ENCODE measurements around the gene APBA2.

Gene APBA2

GRCh38 chr15:28929200-28929599, 43.4 kb downstream of the APBA2 start:
- TF ChIP-seq CTCF (IDR thresholded peaks at IDR 0.05; ENCODE audit: low read length): no peak
- TF ChIP-seq EZH2 (optimal IDR thresholded peaks at IDR 0.05; ENCODE audit: low read depth, low read length): no peak
- no peak for TF ChIP-seq EZH2phosphoT487 (IDR thresholded peaks at IDR 0.05; ENCODE audit: low read length)
- H3K27ac ChIP-seq (ENCODE audit: low read length): no peak overlapping the region

GRCh38 chr15:28930011-28930410, 44.2 kb downstream of the APBA2 start:
- Histone ChIP-seq H3K4me1 (ENCODE audit: low read length) (peaks cover 10% of the 10 kb centered on the region), H3K79me2 (ENCODE audit: low read length) (peaks cover 17% of the 10 kb centered on the region; the same call in 1 of the 2 replicates), H2AFZ (ENCODE audit: low read length) (no peak overlapping the region), H3K9me3 (replicated peaks; ENCODE audit: insufficient read depth, low read length) (no peaks in the 10 kb centered on the region), H3F3A (ENCODE audit: insufficient read depth, low read length) (peaks cover 3% of the 10 kb centered on the region; the same call in 1 of the 2 replicates), H3K4me3 (ENCODE audit: low read length) (no peak overlapping the region), H3K9me2 (replicated peaks; ENCODE audit: insufficient read depth, low read length) (no peaks in the 10 kb centered on the region), H3K9ac (ENCODE audit: low read length) (no peak overlapping the region), H3K4me2 (ENCODE audit: low read depth, low read length) (no peak overlapping the region), H3K27me3 (replicated peaks; ENCODE audit: insufficient read depth, low read length) (no peaks in the 10 kb centered on the region), H3K27ac (ENCODE audit: low read length) (no peak overlapping the region), H4K20me1 (ENCODE audit: insufficient read depth, low read length) (no peaks in the 10 kb centered on the region), H3K36me3 (replicated peaks; ENCODE audit: insufficient read depth, low read length) (no peaks in the 10 kb centered on the region)
- DNase-seq: no peak
- TF ChIP-seq CTCF (IDR thresholded peaks at IDR 0.05; ENCODE audit: low read length) (no peak), EZH2 (optimal IDR thresholded peaks at IDR 0.05; ENCODE audit: low read depth, low read length) (no peak), EZH2phosphoT487 (IDR thresholded peaks at IDR 0.05; ENCODE audit: low read length) (no peak)

More at GRCh38 chr15:28929200-28929599, 43.4 kb downstream of the APBA2 start:
- no peaks in the 10 kb centered on the region for H3K9me3 ChIP-seq (replicated peaks; ENCODE audit: insufficient read depth, low read length)
- no peak overlapping the region for H3K4me2 ChIP-seq (ENCODE audit: low read depth, low read length)
- H3K9me2 ChIP-seq (replicated peaks; ENCODE audit: insufficient read depth, low read length): no peaks in the 10 kb centered on the region
- no peak overlapping the region for H3K4me3 ChIP-seq (ENCODE audit: low read length)
- peaks cover 17% of the 10 kb centered on the region; the same call in 1 of the 2 replicates for H3K79me2 ChIP-seq (ENCODE audit: low read length)
- peaks cover 11% of the 10 kb centered on the region for H3F3A ChIP-seq (ENCODE audit: insufficient read depth, low read length)
- no peak overlapping the region for H2AFZ ChIP-seq (ENCODE audit: low read length)
- H3K4me1 ChIP-seq (ENCODE audit: low read length): peaks cover 17% of the 10 kb centered on the region
- no peak for DNase-seq
- no peaks in the 10 kb centered on the region for H3K27me3 ChIP-seq (replicated peaks; ENCODE audit: insufficient read depth, low read length)
- H4K20me1 ChIP-seq (ENCODE audit: insufficient read depth, low read length): no peaks in the 10 kb centered on the region
- H3K36me3 ChIP-seq (replicated peaks; ENCODE audit: insufficient read depth, low read length): no peaks in the 10 kb centered on the region
- H3K9ac ChIP-seq (ENCODE audit: low read length): no peak overlapping the region

GRCh38 chr15:28930476-28931291, 44.9 kb downstream of the APBA2 start:
- no peaks in the 10 kb centered on the region for H3K9me3 ChIP-seq (replicated peaks; ENCODE audit: insufficient read depth, low read length)
- H2AFZ ChIP-seq (ENCODE audit: low read length): no peak overlapping the region
- H3K36me3 ChIP-seq (replicated peaks; ENCODE audit: insufficient read depth, low read length): no peaks in the 10 kb centered on the region
- no peaks in the 10 kb centered on the region for H3K27me3 ChIP-seq (replicated peaks; ENCODE audit: insufficient read depth, low read length)
- H3F3A ChIP-seq (ENCODE audit: insufficient read depth, low read length): no peaks in the 10 kb centered on the region
- peaks cover 4% of the 10 kb centered on the region for H3K4me1 ChIP-seq (ENCODE audit: low read length)
- no peak overlapping the region for H3K27ac ChIP-seq (ENCODE audit: low read length)
- H3K9ac ChIP-seq (ENCODE audit: low read length): no peak overlapping the region
- no peaks in the 10 kb centered on the region for H4K20me1 ChIP-seq (ENCODE audit: insufficient read depth, low read length)
- TF ChIP-seq EZH2 (optimal IDR thresholded peaks at IDR 0.05; ENCODE audit: low read depth, low read length) (no peak), CTCF (IDR thresholded peaks at IDR 0.05; ENCODE audit: low read length) (no peak), EZH2phosphoT487 (IDR thresholded peaks at IDR 0.05; ENCODE audit: low read length) (no peak)
- no peak for DNase-seq
- no peaks in the 10 kb centered on the region for H3K9me2 ChIP-seq (replicated peaks; ENCODE audit: insufficient read depth, low read length)
- no peak overlapping the region for H3K4me2 ChIP-seq (ENCODE audit: low read depth, low read length)
- H3K79me2 ChIP-seq (ENCODE audit: low read length): peaks cover 11% of the 10 kb centered on the region; the same call in 1 of the 2 replicates
- H3K4me3 ChIP-seq (ENCODE audit: low read length): no peak overlapping the region

All from MM.1S (cell line).